K562 (cell line): ENCODE data around the gene PRKAR2B. TPM values are rescaled to one million over a fixed set of nuclear protein-coding genes. Genes with fewer than 3 reads are reported as not detected.

Experiments
- BRF2 ChIP-seq: IDR thresholded peaks from 3 replicates; pipeline ENCODE4 v1.6.1; 2011; ENCODE audit warnings: borderline replicate concordance, mild to moderate bottlenecking; ENCODE audit not compliant: insufficient read length, insufficient read depth
- CBFA2T3 ChIP-seq: fragments of 450-650 bp; IDR thresholded peaks from 2 replicates; pipeline ENCODE4 v1.6.1; 2017
- CCNT2 ChIP-seq: IDR thresholded peaks from 2 replicates; pipeline ENCODE4 v1.6.1; 2011; ENCODE audit warnings: borderline replicate concordance, low read depth, mild to moderate bottlenecking, moderate library complexity, mixed read lengths, low read length; ENCODE audit not compliant: insufficient read length; ENCODE audit errors: extremely low read depth
- CEBPG ChIP-seq, 3 experiments: fragments of 200-800 bp in 1 of 3; sonication (Bioruptor generic) in 1 of 3; sonication (generic) in 1 of 3; formaldehyde crosslinking in 1 of 3; IDR thresholded peaks in 2 of 3; conservative IDR thresholded peaks in 1 of 3; 2 replicates each; pipeline versions ENCODE4 v1.6.1 to v1.8.0; 2016 to 2022; ENCODE audit warnings: missing compliant biosample characterization in 2 of 3, missing genetic modification characterization in 2 of 3, mild to moderate bottlenecking in 1 of 3, missing genetic modification reagents in 1 of 3
- CLOCK ChIP-seq: fragments of 250-450 bp; sonication (Bioruptor Pico); IDR thresholded peaks from 2 replicates; pipeline ENCODE4 v1.4.0; 2020; ENCODE audit warnings: mild to moderate bottlenecking, moderate library complexity, borderline replicate concordance
- EGR1 ChIP-seq: fragments of 450-650 bp; conservative IDR thresholded peaks from 2 replicates; pipeline ENCODE4 v1.6.1; 2017; ENCODE audit warnings: mild to moderate bottlenecking
- EHMT2 ChIP-seq: fragments of 450-650 bp; IDR thresholded peaks from 2 replicates; pipeline ENCODE4 v1.6.1; 2018; ENCODE audit warnings: antibody characterized with exemption
- GABPA ChIP-seq: fragments of 200-800 bp; sonication (Bioruptor generic); conservative IDR thresholded peaks from 2 replicates; pipeline ENCODE4 v1.6.1; 2016; ENCODE audit warnings: low read depth, missing genetic modification characterization, missing compliant biosample characterization
- GTF2E2 ChIP-seq: fragments of 200-800 bp; sonication (Bioruptor generic); IDR thresholded peaks from 2 replicates; pipeline ENCODE4 v1.6.1; 2016; ENCODE audit warnings: missing genetic modification characterization, missing compliant biosample characterization
- JUN ChIP-seq, 2 experiments: sonication (generic) in 1 of 2; formaldehyde crosslinking in 1 of 2; IDR thresholded peaks; 2 replicates each; pipeline versions ENCODE4 v1.6.1 to v1.8.0; 2012 to 2022; ENCODE audit warnings: borderline replicate concordance in 2 of 2, mild to moderate bottlenecking in 2 of 2, improper control_type of control experiment in 1 of 2, low read depth in 1 of 2, low read length in 1 of 2, missing genetic modification reagents in 1 of 2
- JUNB ChIP-seq: fragments of 450-650 bp; formaldehyde crosslinking; conservative IDR thresholded peaks from 2 replicates; pipeline ENCODE4 v1.4.0; 2020; ENCODE audit warnings: mild to moderate bottlenecking
- MEF2D ChIP-seq: conservative IDR thresholded peaks from 2 replicates; pipeline ENCODE4 v1.6.1; 2016; ENCODE audit warnings: low read depth, missing genetic modification characterization, missing compliant biosample characterization
- POLR3G ChIP-seq: IDR thresholded peaks from 2 replicates; pipeline ENCODE4 v1.6.1; 2011; ENCODE audit not compliant: insufficient read length, insufficient replicate concordance; ENCODE audit errors: extremely low read depth
- PRMT5 ChIP-seq: sonication (generic); formaldehyde crosslinking; IDR thresholded peaks from 2 replicates; pipeline ENCODE4 v1.5.0; 2020; ENCODE audit warnings: missing genetic modification reagents
- SIX5 ChIP-seq, 2 experiments: IDR thresholded peaks; 2 replicates each; pipeline ENCODE4 v1.6.1; 2011; ENCODE audit warnings: low read length in 2 of 2, borderline replicate concordance in 1 of 2, low read depth in 1 of 2, mild to moderate bottlenecking in 1 of 2, moderate library complexity in 1 of 2; ENCODE audit not compliant: insufficient read depth in 1 of 2
- SMARCE1 ChIP-seq: fragments of 450-650 bp; IDR thresholded peaks from 2 replicates; pipeline ENCODE4 v1.7.1; 2016; ENCODE audit warnings: mild to moderate bottlenecking
- THAP7 ChIP-seq: fragments of 250-450 bp; sonication (Bioruptor Pico); IDR thresholded peaks from 2 replicates; pipeline ENCODE4 v1.5.0; 2021
- TOE1 ChIP-seq, 2 experiments: fragments of 450-650 bp in 1 of 2; sonication (generic) in 1 of 2; formaldehyde crosslinking in 1 of 2; IDR thresholded peaks; 2 replicates each; pipeline versions ENCODE4 v1.7.1 to v1.8.0; 2016 to 2022; ENCODE audit warnings: borderline replicate concordance in 2 of 2, mild to moderate bottlenecking in 2 of 2, antibody characterized with exemption in 1 of 2, inconsistent platforms in 1 of 2, low read depth in 1 of 2, missing genetic modification reagents in 1 of 2, moderate library complexity in 1 of 2
- XRCC5 ChIP-seq: fragments of 200-400 bp; formaldehyde crosslinking; IDR thresholded peaks from 2 replicates; pipeline ENCODE4 v1.6.1; 2017; ENCODE audit warnings: low read depth, mild to moderate bottlenecking, low read length
- ZNF384 ChIP-seq: IDR thresholded peaks from 2 replicates; pipeline ENCODE4 v1.6.1; 2012; ENCODE audit warnings: low read depth, low read length, improper control_type of control experiment
- ZNF395 ChIP-seq: fragments of 200-800 bp; sonication (Bioruptor generic); IDR thresholded peaks from 2 replicates; pipeline ENCODE4 v1.6.1; 2017; ENCODE audit warnings: missing genetic modification characterization, missing compliant biosample characterization
- polyA plus RNA-seq, 8 experiments: library from polyadenylated mRNA; depleted of rRNA in 4 of 8; stranded (reverse) in 5 of 8; unstranded in 3 of 8; fragments of >200 nt; fragmentation: Nextera tagmentation in 2 of 8; fragmentation: Illumina TruSeq in 1 of 8; extraction: Ambion mirVana in 2 of 8; extraction: Trizol in 1 of 8; gene quantifications; 2 replicates each; pipeline versions ENCODE4 v1.2.1 to v1.2.3, GENCODE V29; 2011 to 2014; ENCODE audit warnings: inconsistent platforms in 1 of 8, missing spikeins in 1 of 8
- total RNA-seq, 7 experiments: library from RNA; depleted of rRNA in 6 of 7; stranded (reverse); fragments of >200 nt in 6 of 7; fragmentation: Illumina TruSeq in 2 of 7; extraction: Trizol in 2 of 7; gene quantifications; 2 replicates each; pipeline versions ENCODE4 v1.2.1 to v1.2.3, GENCODE V29; 2011 to 2021; ENCODE audit warnings: low replicate concordance in 1 of 7

Gene PRKAR2B
- total and polyA plus RNA-seq, 9 of the 15 experiments (the other 6 are each of a cell fraction or from before 2014, with no cell fraction given), result 59.0 to 173 (median 129) TPM

GRCh38 chr7:107109955-107110354 is 65.5 kb downstream of the PRKAR2B start (continued):
- TF ChIP-seq EGR1, result no peak
- TF ChIP-seq TOE1 (IDR thresholded peaks at IDR 0.05; ENCODE audit: borderline replicate concordance), result 0 out of 2 replicates have a peak, but pooled peaks have one; percentile 38
- TF ChIP-seq TOE1 (CRISPR knock-in tag; IDR thresholded peaks at IDR 0.05; ENCODE audit: borderline replicate concordance, low read depth), result no peak; the same call in 1 of the 2 replicates
- no peak for TF ChIP-seq CLOCK (CRISPR knock-in tag)
- no peak for TF ChIP-seq BRF2
- no peak for TF ChIP-seq CEBPG (CRISPR knock-in tag; IDR thresholded peaks at IDR 0.05)
- TF ChIP-seq CEBPG (tag; conservative IDR thresholded peaks at IDR 0.05 in 1 of 2, IDR thresholded peaks at IDR 0.05 in 1 of 2), result no peak
- no peak for TF ChIP-seq CCNT2
- TF ChIP-seq JUN (IDR thresholded peaks at IDR 0.05; ENCODE audit: borderline replicate concordance, low read depth, low read length), result no peak
- peak; percentile 24; the same call in 1 of the 2 replicates for TF ChIP-seq JUN (CRISPR knock-in tag; IDR thresholded peaks at IDR 0.05; ENCODE audit: borderline replicate concordance)
- TF ChIP-seq GABPA (tag), result no peak
- no peak for TF ChIP-seq ZNF384
- TF ChIP-seq CBFA2T3, result peak; percentile 81
- TF ChIP-seq EHMT2, result peak; percentile 51; the same call in 1 of the 2 replicates
- no peak for TF ChIP-seq PRMT5 (CRISPR knock-in tag)
- no peak for TF ChIP-seq GTF2E2 (tag)
- no peak for TF ChIP-seq XRCC5
- TF ChIP-seq SIX5 (IDR thresholded peaks at IDR 0.05; ENCODE audit: borderline replicate concordance in 1 of 2, insufficient read depth in 1 of 2, low read depth in 1 of 2, low read length in 2 of 2), result no peak
- TF ChIP-seq ZNF395, result no peak; the same call in 1 of the 2 replicates
- TF ChIP-seq SMARCE1, result peak; percentile 24; the same call in 1 of the 2 replicates
- no peak for TF ChIP-seq THAP7 (CRISPR knock-in tag)
- TF ChIP-seq MEF2D (tag), result no peak
- no peak for TF ChIP-seq JUNB
- TF ChIP-seq POLR3G, result no peak
